H9 (cell line): Measurements from ENCODE around the gene C19orf25. TPM values are rescaled to one million over a fixed set of nuclear protein-coding genes. Genes with fewer than 3 reads are reported as not detected.

ENCODE experiments used
- DNase-seq: peaks from one replicate; pipeline ENCODE4 v3.0.0-alpha.2; 2017
- H2AFZ ChIP-seq: one replicate; pipeline ENCODE4 v1.6.1; 2013; ENCODE audit warnings: mild to moderate bottlenecking, low read length, control low read depth, moderate library complexity
- H2AK5ac ChIP-seq: 2 replicates; pipeline ENCODE4 v1.6.1; 2013; ENCODE audit warnings: low read length, control low read depth, mixed read lengths; ENCODE audit not compliant: insufficient read length
- H2BK120ac ChIP-seq: one replicate; pipeline ENCODE4 v1.6.1; 2013; ENCODE audit warnings: low read depth, mild to moderate bottlenecking, low read length, control low read depth, inconsistent platforms; ENCODE audit not compliant: poor library complexity, severe bottlenecking
- H2BK12ac ChIP-seq: 2 replicates; pipeline ENCODE4 v1.6.1; 2013; ENCODE audit warnings: low read length, control low read depth, mixed read lengths, low read depth; ENCODE audit not compliant: insufficient read length
- H2BK15ac ChIP-seq: 2 replicates; pipeline ENCODE4 v1.6.1; 2013; ENCODE audit warnings: low read depth, low read length, control low read depth
- H2BK20ac ChIP-seq: one replicate; pipeline ENCODE4 v1.6.1; 2013; ENCODE audit warnings: low read depth, mild to moderate bottlenecking, low read length, control low read depth, inconsistent platforms; ENCODE audit not compliant: poor library complexity, severe bottlenecking
- H2BK5ac ChIP-seq: 2 replicates; pipeline ENCODE4 v1.6.1; 2013; ENCODE audit warnings: low read length, control low read depth, mixed read lengths; ENCODE audit not compliant: insufficient read length
- H3K14ac ChIP-seq: 2 replicates; pipeline ENCODE4 v1.6.1; 2013; ENCODE audit warnings: low read length, control low read depth; ENCODE audit not compliant: insufficient read depth
- H3K18ac ChIP-seq: 2 replicates; pipeline ENCODE4 v1.6.1; 2013; ENCODE audit warnings: low read depth, mild to moderate bottlenecking, mixed read lengths, low read length, control low read depth; ENCODE audit not compliant: insufficient read length
- H3K23ac ChIP-seq: 2 replicates; pipeline ENCODE4 v1.6.1; 2013; ENCODE audit warnings: low read length, control low read depth, mixed read lengths, low read depth; ENCODE audit not compliant: insufficient read length
- H3K23me2 ChIP-seq: 2 replicates; pipeline ENCODE4 v1.6.1; 2013; ENCODE audit warnings: low read depth, mild to moderate bottlenecking, mixed read lengths, low read length, control low read depth; ENCODE audit not compliant: insufficient read length, poor library complexity, severe bottlenecking
- H3K27ac ChIP-seq: 2 replicates; pipeline ENCODE4 v1.5.1; 2013; ENCODE audit warnings: low read length, control low read depth, mixed read lengths, low read depth; ENCODE audit not compliant: insufficient read length
- H3K27me3 ChIP-seq: 2 replicates; pipeline ENCODE4 v1.6.1; 2013; ENCODE audit warnings: low read length, control low read depth, inconsistent platforms; ENCODE audit not compliant: insufficient read depth
- H3K4ac ChIP-seq: 2 replicates; pipeline ENCODE4 v1.6.1; 2013; ENCODE audit warnings: low read depth, mild to moderate bottlenecking, control low read depth, inconsistent platforms, low read length, moderate library complexity
- H3K4me1 ChIP-seq: 2 replicates; pipeline ENCODE4 v1.6.1; 2013; ENCODE audit warnings: low read length, control low read depth, inconsistent platforms; ENCODE audit not compliant: insufficient read depth
- H3K4me2 ChIP-seq: 2 replicates; pipeline ENCODE4 v1.6.1; 2013; ENCODE audit warnings: low read length, control low read depth, mixed read lengths; ENCODE audit not compliant: insufficient read length, insufficient read depth
- H3K56ac ChIP-seq: 2 replicates; pipeline ENCODE4 v1.6.1; 2013; ENCODE audit warnings: low read depth, mild to moderate bottlenecking, mixed read lengths, low read length, control low read depth; ENCODE audit not compliant: insufficient read length
- H3K79me1 ChIP-seq: 2 replicates; pipeline ENCODE4 v1.6.1; 2013; ENCODE audit warnings: low read depth, mild to moderate bottlenecking, moderate library complexity, low read length, control low read depth, inconsistent platforms; ENCODE audit not compliant: insufficient read depth, poor library complexity, severe bottlenecking
- H3K79me2 ChIP-seq: 2 replicates; pipeline ENCODE4 v1.6.1; 2013; ENCODE audit warnings: low read length, control low read depth, inconsistent platforms; ENCODE audit not compliant: insufficient read depth
- H3K9ac ChIP-seq: 2 replicates; pipeline ENCODE4 v1.6.1; 2013; ENCODE audit warnings: low read length, control low read depth, mixed read lengths; ENCODE audit not compliant: insufficient read length; ENCODE audit errors: extremely low read depth
- H3K9me3 ChIP-seq: one replicate; pipeline ENCODE4 v1.6.1; 2013; ENCODE audit warnings: low read depth, low read length, inconsistent platforms; ENCODE audit not compliant: control insufficient read depth
- H3T11ph ChIP-seq: one replicate; pipeline ENCODE4 v1.6.1; 2013; ENCODE audit warnings: mild to moderate bottlenecking, low read length, control low read depth, inconsistent platforms
- H4K20me1 ChIP-seq: one replicate; pipeline ENCODE4 v1.6.1; 2013; ENCODE audit not compliant: control insufficient read depth, insufficient read length, insufficient read depth
- H4K5ac ChIP-seq: 2 replicates; pipeline ENCODE4 v1.6.1; 2013; ENCODE audit warnings: low read depth, mild to moderate bottlenecking, mixed read lengths, low read length, control low read depth; ENCODE audit not compliant: insufficient read length
- H4K8ac ChIP-seq: replicated peaks from 2 replicates; pipeline ENCODE4 v1.6.1; 2013; ENCODE audit warnings: low read length, control low read depth, mixed read lengths, low read depth; ENCODE audit not compliant: insufficient read length
- H4K91ac ChIP-seq: 2 replicates; pipeline ENCODE4 v1.6.1; 2013; ENCODE audit warnings: low read depth, mild to moderate bottlenecking, moderate library complexity, mixed read lengths, low read length, control low read depth; ENCODE audit not compliant: insufficient read length
- H3K27ac Mint-ChIP-seq, 3 experiments: 2 replicates in 2 of 3; 3 replicates in 1 of 3; pipeline ENCODE4 v1.8.0; 2020 to 2021; ENCODE audit warnings: mixed read lengths in 3 of 3, mild to moderate bottlenecking in 1 of 3, moderate library complexity in 1 of 3
- H3K27me3 Mint-ChIP-seq: 2 replicates; pipeline ENCODE4 v1.8.0; 2021; ENCODE audit warnings: low read depth, mild to moderate bottlenecking, moderate library complexity, mixed read lengths
- H3K36me3 Mint-ChIP-seq, 3 experiments: 2 replicates in 2 of 3; 3 replicates in 1 of 3; pipeline ENCODE4 v1.8.0; 2020 to 2021; ENCODE audit warnings: low read depth in 3 of 3, mixed read lengths in 3 of 3; ENCODE audit not compliant: insufficient read depth in 1 of 3
- H3K4me1 Mint-ChIP-seq, 2 experiments: 2 replicates each; pipeline ENCODE4 v1.8.0; 2020; ENCODE audit warnings: mixed read lengths in 2 of 2
- H3K4me3 Mint-ChIP-seq, 2 experiments: 2 replicates in 1 of 2; 3 replicates in 1 of 2; pipeline ENCODE4 v1.8.0; 2020 to 2021; ENCODE audit warnings: mild to moderate bottlenecking in 2 of 2, mixed read lengths in 2 of 2, moderate library complexity in 1 of 2
- H3K9me3 Mint-ChIP-seq, 2 experiments: 2 replicates in 1 of 2; 3 replicates in 1 of 2; pipeline ENCODE4 v1.8.0; 2020; ENCODE audit warnings: mild to moderate bottlenecking in 2 of 2, mixed read lengths in 2 of 2, moderate library complexity in 1 of 2
- WGBS: extraction: QIAGEN DNeasy Blood & Tissue Kit; methylation state at CpG from one replicate; pipeline ENCODE4 v1.1.7; 2013; ENCODE audit warnings: missing lambda C conversion rate, low lambda C conversion rate, mixed read lengths; ENCODE audit not compliant: insufficient read length; ENCODE audit errors: extremely low coverage; 5-methylcytosine and 5-hydroxymethylcytosine counted together
- total RNA-seq: library from RNA; stranded (reverse); gene quantifications from 2 replicates; pipeline ENCODE4 v1.2.1, GENCODE V29; 2021
- TF ChIP-seq, protein P1 (sequence below): fragments of 200-600 bp; sonication (generic); conservative IDR thresholded peaks from 3 replicates; pipeline ENCODE4 v1.8.0; 2021; ENCODE audit warnings: antibody characterized with exemption, mild to moderate bottlenecking

The C19orf25 gene
- total RNA-seq, 1 experiment from 2014 or later = 36.8 TPM

DNA sequence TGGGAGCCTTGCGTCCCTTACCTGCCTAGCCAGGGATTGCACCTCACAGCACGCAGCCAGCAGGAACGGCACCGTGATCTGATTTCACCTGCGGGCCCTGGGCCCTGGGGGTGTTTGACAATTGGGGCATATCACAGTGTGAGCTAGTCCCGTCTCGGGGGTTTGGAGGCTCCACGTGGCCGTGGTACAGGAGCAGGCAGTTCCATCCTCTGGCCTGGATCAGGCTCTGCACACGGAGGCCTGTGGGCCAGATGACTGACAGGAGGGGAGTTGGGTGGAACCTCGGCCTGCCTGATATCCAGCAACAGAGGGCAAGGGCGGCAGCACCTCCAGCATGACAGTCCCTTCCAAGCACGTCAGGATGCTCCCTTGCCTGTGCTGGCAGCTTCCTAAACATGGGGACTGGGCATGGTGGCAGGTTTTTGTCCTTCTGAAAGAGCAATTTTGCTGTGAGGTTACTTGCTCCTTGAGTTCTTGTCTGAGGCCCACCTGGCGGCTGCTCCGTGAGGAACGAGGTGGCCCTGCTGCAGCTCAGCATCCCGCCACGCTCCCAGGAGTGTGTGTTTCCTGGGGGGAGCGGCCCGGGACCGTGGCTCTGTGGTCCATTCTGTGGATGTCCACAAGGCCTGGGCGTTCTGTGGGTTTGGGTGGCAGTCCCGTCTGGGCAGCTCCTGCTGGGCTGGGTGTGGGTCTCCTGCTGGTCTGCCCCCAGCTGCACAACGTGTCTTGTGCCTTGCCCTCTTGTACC, 47.1 kb downstream of the C19orf25 start:
- H3K79me2 ChIP-seq = no peaks in the 10 kb centered on the region
- no peak overlapping the region for H3K23ac ChIP-seq

More for the DNA sequence above, 47.1 kb downstream of the C19orf25 start:
- H2AFZ ChIP-seq = no peak overlapping the region
- H3K18ac ChIP-seq = no peak overlapping the region
- H2BK15ac ChIP-seq = no peak overlapping the region
- no peak overlapping the region for H4K8ac ChIP-seq
- H3K4me1 Mint-ChIP-seq = no peaks in the 10 kb centered on the region; a peak in 1 of 4 replicates
- H3K4ac ChIP-seq = no peak overlapping the region
- H4K20me1 ChIP-seq = no peaks in the 10 kb centered on the region
- H3K27me3 Mint-ChIP-seq = no peaks in the 10 kb centered on the region
- H3K56ac ChIP-seq = no peak overlapping the region
- no peak overlapping the region for H3T11ph ChIP-seq
- no peak overlapping the region for H2BK20ac ChIP-seq
- H3K14ac ChIP-seq = no peak overlapping the region
- peak overlapping the region in 2 of 3 experiments; percentile 34 to 77; a peak in 1 of 7 replicates for H3K27ac Mint-ChIP-seq
- H3K4me3 Mint-ChIP-seq = no peak overlapping the region
- no peaks in the 10 kb centered on the region for H3K79me1 ChIP-seq
- WGBS = no CpG with 5 or more reads among the region's 24 CpGs
- H4K5ac ChIP-seq = no peak overlapping the region
- H3K4me1 ChIP-seq = no peaks in the 10 kb centered on the region
- no peak overlapping the region for H2AK5ac ChIP-seq
- H3K9me3 ChIP-seq = no peaks in the 10 kb centered on the region
- no peak overlapping the region for H2BK12ac ChIP-seq
- peaks cover 16 to 63% (median 45%) of the 10 kb centered on the region in 3 experiments; a peak in 6 of 7 replicates for H3K36me3 Mint-ChIP-seq
- H3K9me3 Mint-ChIP-seq = no peaks in the 10 kb centered on the region
- no peak overlapping the region for H3K4me2 ChIP-seq
- H2BK120ac ChIP-seq = no peak overlapping the region
- no peaks in the 10 kb centered on the region for H3K23me2 ChIP-seq
- no peak overlapping the region for H4K91ac ChIP-seq
- no peaks in the 10 kb centered on the region for H3K27me3 ChIP-seq
- no peak overlapping the region for H2BK5ac ChIP-seq
- no peak for DNase-seq
- TF ChIP-seq, protein P1, sequence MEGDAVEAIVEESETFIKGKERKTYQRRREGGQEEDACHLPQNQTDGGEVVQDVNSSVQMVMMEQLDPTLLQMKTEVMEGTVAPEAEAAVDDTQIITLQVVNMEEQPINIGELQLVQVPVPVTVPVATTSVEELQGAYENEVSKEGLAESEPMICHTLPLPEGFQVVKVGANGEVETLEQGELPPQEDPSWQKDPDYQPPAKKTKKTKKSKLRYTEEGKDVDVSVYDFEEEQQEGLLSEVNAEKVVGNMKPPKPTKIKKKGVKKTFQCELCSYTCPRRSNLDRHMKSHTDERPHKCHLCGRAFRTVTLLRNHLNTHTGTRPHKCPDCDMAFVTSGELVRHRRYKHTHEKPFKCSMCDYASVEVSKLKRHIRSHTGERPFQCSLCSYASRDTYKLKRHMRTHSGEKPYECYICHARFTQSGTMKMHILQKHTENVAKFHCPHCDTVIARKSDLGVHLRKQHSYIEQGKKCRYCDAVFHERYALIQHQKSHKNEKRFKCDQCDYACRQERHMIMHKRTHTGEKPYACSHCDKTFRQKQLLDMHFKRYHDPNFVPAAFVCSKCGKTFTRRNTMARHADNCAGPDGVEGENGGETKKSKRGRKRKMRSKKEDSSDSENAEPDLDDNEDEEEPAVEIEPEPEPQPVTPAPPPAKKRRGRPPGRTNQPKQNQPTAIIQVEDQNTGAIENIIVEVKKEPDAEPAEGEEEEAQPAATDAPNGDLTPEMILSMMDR = no peak
- H3K9ac ChIP-seq = no peak overlapping the region
- no peak overlapping the region for H3K27ac ChIP-seq
